Neural cell (in vitro differentiated cells): ENCODE results near the gene PHACTR2. TPM values are rescaled to one million over a fixed set of nuclear protein-coding genes. Genes with fewer than 3 reads are reported as not detected.

Experiments used
- H2AFZ ChIP-seq: fragments of 200-600, 300-800 bp; sonication (generic), shearing (Covaris generic); 2 replicates; pipeline ENCODE4 v1.6.0; 2014; ENCODE audit warnings: low read depth, mild to moderate bottlenecking, antibody characterized with exemption, low read length, moderate library complexity
- H3F3A ChIP-seq: fragments of 200-600 bp; shearing (Covaris generic); 2 replicates; pipeline ENCODE4 v1.6.1; 2016; ENCODE audit warnings: mild to moderate bottlenecking, moderate library complexity, mixed read lengths, antibody characterized with exemption, low read length; ENCODE audit not compliant: insufficient read depth, poor library complexity, severe bottlenecking
- H3K27ac ChIP-seq: fragments of 200-600, 300-800 bp; sonication (generic), shearing (Covaris generic); 2 replicates; pipeline ENCODE4 v1.5.1; 2014; ENCODE audit warnings: mild to moderate bottlenecking, low read length, moderate library complexity
- H3K27me3 ChIP-seq: fragments of 300-800, 200-600 bp; sonication (generic), shearing (Covaris generic); 2 replicates; pipeline ENCODE4 v1.6.0; 2014; ENCODE audit warnings: mild to moderate bottlenecking, low read depth, low read length, moderate library complexity; ENCODE audit not compliant: insufficient read depth
- H3K36me3 ChIP-seq: fragments of 300-800, 200-600 bp; sonication (generic), shearing (Covaris generic); 2 replicates; pipeline ENCODE4 v1.5.1; 2014; ENCODE audit warnings: mild to moderate bottlenecking, antibody characterized with exemption, low read length, moderate library complexity; ENCODE audit not compliant: insufficient read depth
- H3K4me2 ChIP-seq: fragments of 300-800, 200-600 bp; sonication (generic), shearing (Covaris generic); 2 replicates; pipeline ENCODE4 v1.6.0; 2014; ENCODE audit warnings: mild to moderate bottlenecking, low read length
- H3K4me3 ChIP-seq: fragments of 300-800, 200-600 bp; sonication (generic), shearing (Covaris generic); 2 replicates; pipeline ENCODE4 v1.5.1; 2014; ENCODE audit warnings: mild to moderate bottlenecking, low read length, moderate library complexity
- H3K79me2 ChIP-seq: fragments of 200-600 bp; shearing (Covaris generic); replicated peaks from 2 replicates; pipeline ENCODE4 v1.6.0; 2014; ENCODE audit warnings: mild to moderate bottlenecking, low read length, moderate library complexity; ENCODE audit not compliant: insufficient read depth
- H3K9ac ChIP-seq: fragments of 300-800, 200-600 bp; sonication (generic), shearing (Covaris generic); 2 replicates; pipeline ENCODE4 v1.6.1; 2016; ENCODE audit warnings: mild to moderate bottlenecking, low read length, mixed read lengths
- H3K9me2 ChIP-seq: fragments of 200-600 bp; shearing (Covaris generic); 2 replicates; pipeline ENCODE4 v1.6.1; 2016; ENCODE audit warnings: mild to moderate bottlenecking, low read length, mixed read lengths; ENCODE audit not compliant: insufficient read depth
- H3K9me3 ChIP-seq: fragments of 200-600, 300-800 bp; sonication (generic), shearing (Covaris generic); 2 replicates; pipeline ENCODE4 v1.6.1; 2016; ENCODE audit warnings: mild to moderate bottlenecking, mixed run types, low read length, moderate library complexity, mixed read lengths
- H4K20me1 ChIP-seq: fragments of 200-600 bp; shearing (Covaris generic); 2 replicates; pipeline ENCODE4 v1.6.1; 2016; ENCODE audit warnings: mild to moderate bottlenecking, mixed run types; ENCODE audit not compliant: insufficient read depth
- EP300 ChIP-seq: fragments of 450-650 bp; conservative IDR thresholded peaks from 2 replicates; pipeline ENCODE4 v1.6.1; 2014; ENCODE audit warnings: antibody characterized with exemption, mild to moderate bottlenecking, moderate library complexity; ENCODE audit not compliant: poor library complexity, severe bottlenecking
- EZH2 ChIP-seq: fragments of 200-600, 300-800 bp; shearing (Covaris generic), sonication (generic); IDR thresholded peaks from 2 replicates; pipeline ENCODE4 v1.6.1; 2014; ENCODE audit warnings: antibody characterized with exemption, low read length, borderline replicate concordance, mild to moderate bottlenecking; ENCODE audit not compliant: insufficient read depth, poor library complexity, severe bottlenecking
- MXI1 ChIP-seq: fragments of 450-650 bp; conservative IDR thresholded peaks from 2 replicates; pipeline ENCODE4 v1.6.1; 2014; ENCODE audit warnings: antibody characterized with exemption, mild to moderate bottlenecking; ENCODE audit not compliant: poor library complexity, severe bottlenecking
- POLR2AphosphoS5 ChIP-seq: IDR thresholded peaks from 2 replicates; pipeline ENCODE4 v1.6.1; 2012
- RAD21 ChIP-seq: fragments of 450-650 bp; conservative IDR thresholded peaks from 2 replicates; pipeline ENCODE4 v1.6.1; 2014; ENCODE audit warnings: antibody characterized with exemption, mild to moderate bottlenecking, moderate library complexity
- SMC3 ChIP-seq: fragments of 450-650 bp; conservative IDR thresholded peaks from 2 replicates; pipeline ENCODE4 v1.6.1; 2014; ENCODE audit warnings: antibody characterized with exemption, mild to moderate bottlenecking, moderate library complexity; ENCODE audit not compliant: poor library complexity
- TAF1 ChIP-seq: IDR thresholded peaks from 2 replicates; pipeline ENCODE4 v1.6.1; 2012; ENCODE audit warnings: low read depth
- polyA plus RNA-seq: library from polyadenylated mRNA; depleted of rRNA; stranded (reverse); fragments of >200 nt; gene quantifications from 2 replicates; pipeline ENCODE4 v1.2.3, GENCODE V29; 2014
- TF ChIP-seq, protein P1 (sequence below): IDR thresholded peaks from 2 replicates; pipeline ENCODE4 v1.6.1; 2012; ENCODE audit warnings: borderline replicate concordance
- TF ChIP-seq, protein P2 (sequence below): fragments of 450-650 bp; IDR thresholded peaks from 2 replicates; pipeline ENCODE4 v1.5.1; 2014; ENCODE audit warnings: antibody characterized with exemption, mild to moderate bottlenecking, moderate library complexity; ENCODE audit not compliant: poor library complexity, severe bottlenecking

Gene PHACTR2
- polyA plus RNA-seq, 1 donor from 2014 or later = 2.8 TPM

DNA sequence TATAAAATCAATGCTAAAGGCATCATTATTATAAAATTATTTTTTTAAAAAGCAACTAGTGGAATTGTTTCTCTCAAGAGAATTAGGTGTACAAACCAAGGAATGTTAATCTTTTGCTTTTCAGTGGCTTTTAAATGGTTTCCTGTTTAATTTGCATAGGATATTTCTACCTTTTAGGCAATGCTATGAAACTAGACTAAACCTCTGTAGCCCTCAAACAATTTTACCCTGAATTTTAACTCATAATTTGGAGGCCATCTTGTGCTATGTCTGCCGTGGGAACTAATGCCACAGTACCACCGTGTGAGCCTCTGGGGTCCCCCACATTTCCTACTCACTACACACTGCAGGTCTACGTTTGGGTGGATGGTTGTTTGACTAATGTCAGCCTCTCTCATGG is 20.6 kb downstream of the PHACTR2 start:
- Histone ChIP-seq H2AFZ (no peak overlapping the region), H3K9ac (no peak overlapping the region), H3K36me3 (no peaks in the 10 kb centered on the region), H3K4me3 (no peak overlapping the region), H3F3A (no peaks in the 10 kb centered on the region), H3K4me2 (no peak overlapping the region), H3K27ac (no peak overlapping the region), H3K27me3 (no peaks in the 10 kb centered on the region), H3K79me2 (no peaks in the 10 kb centered on the region), H3K9me3 (no peaks in the 10 kb centered on the region), H3K9me2 (no peaks in the 10 kb centered on the region), H4K20me1 (no peaks in the 10 kb centered on the region)
- TF ChIP-seq EZH2 = no peak
- TF ChIP-seq SMC3 = no peak
- no peak for TF ChIP-seq TAF1
- TF ChIP-seq, protein P1, sequence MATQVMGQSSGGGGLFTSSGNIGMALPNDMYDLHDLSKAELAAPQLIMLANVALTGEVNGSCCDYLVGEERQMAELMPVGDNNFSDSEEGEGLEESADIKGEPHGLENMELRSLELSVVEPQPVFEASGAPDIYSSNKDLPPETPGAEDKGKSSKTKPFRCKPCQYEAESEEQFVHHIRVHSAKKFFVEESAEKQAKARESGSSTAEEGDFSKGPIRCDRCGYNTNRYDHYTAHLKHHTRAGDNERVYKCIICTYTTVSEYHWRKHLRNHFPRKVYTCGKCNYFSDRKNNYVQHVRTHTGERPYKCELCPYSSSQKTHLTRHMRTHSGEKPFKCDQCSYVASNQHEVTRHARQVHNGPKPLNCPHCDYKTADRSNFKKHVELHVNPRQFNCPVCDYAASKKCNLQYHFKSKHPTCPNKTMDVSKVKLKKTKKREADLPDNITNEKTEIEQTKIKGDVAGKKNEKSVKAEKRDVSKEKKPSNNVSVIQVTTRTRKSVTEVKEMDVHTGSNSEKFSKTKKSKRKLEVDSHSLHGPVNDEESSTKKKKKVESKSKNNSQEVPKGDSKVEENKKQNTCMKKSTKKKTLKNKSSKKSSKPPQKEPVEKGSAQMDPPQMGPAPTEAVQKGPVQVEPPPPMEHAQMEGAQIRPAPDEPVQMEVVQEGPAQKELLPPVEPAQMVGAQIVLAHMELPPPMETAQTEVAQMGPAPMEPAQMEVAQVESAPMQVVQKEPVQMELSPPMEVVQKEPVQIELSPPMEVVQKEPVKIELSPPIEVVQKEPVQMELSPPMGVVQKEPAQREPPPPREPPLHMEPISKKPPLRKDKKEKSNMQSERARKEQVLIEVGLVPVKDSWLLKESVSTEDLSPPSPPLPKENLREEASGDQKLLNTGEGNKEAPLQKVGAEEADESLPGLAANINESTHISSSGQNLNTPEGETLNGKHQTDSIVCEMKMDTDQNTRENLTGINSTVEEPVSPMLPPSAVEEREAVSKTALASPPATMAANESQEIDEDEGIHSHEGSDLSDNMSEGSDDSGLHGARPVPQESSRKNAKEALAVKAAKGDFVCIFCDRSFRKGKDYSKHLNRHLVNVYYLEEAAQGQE = no peak
- TF ChIP-seq, protein P2, sequence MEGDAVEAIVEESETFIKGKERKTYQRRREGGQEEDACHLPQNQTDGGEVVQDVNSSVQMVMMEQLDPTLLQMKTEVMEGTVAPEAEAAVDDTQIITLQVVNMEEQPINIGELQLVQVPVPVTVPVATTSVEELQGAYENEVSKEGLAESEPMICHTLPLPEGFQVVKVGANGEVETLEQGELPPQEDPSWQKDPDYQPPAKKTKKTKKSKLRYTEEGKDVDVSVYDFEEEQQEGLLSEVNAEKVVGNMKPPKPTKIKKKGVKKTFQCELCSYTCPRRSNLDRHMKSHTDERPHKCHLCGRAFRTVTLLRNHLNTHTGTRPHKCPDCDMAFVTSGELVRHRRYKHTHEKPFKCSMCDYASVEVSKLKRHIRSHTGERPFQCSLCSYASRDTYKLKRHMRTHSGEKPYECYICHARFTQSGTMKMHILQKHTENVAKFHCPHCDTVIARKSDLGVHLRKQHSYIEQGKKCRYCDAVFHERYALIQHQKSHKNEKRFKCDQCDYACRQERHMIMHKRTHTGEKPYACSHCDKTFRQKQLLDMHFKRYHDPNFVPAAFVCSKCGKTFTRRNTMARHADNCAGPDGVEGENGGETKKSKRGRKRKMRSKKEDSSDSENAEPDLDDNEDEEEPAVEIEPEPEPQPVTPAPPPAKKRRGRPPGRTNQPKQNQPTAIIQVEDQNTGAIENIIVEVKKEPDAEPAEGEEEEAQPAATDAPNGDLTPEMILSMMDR = no peak
- TF ChIP-seq EP300 = no peak
- TF ChIP-seq RAD21 = no peak
- TF ChIP-seq MXI1 = no peak
- TF ChIP-seq POLR2AphosphoS5 = no peak

DNA sequence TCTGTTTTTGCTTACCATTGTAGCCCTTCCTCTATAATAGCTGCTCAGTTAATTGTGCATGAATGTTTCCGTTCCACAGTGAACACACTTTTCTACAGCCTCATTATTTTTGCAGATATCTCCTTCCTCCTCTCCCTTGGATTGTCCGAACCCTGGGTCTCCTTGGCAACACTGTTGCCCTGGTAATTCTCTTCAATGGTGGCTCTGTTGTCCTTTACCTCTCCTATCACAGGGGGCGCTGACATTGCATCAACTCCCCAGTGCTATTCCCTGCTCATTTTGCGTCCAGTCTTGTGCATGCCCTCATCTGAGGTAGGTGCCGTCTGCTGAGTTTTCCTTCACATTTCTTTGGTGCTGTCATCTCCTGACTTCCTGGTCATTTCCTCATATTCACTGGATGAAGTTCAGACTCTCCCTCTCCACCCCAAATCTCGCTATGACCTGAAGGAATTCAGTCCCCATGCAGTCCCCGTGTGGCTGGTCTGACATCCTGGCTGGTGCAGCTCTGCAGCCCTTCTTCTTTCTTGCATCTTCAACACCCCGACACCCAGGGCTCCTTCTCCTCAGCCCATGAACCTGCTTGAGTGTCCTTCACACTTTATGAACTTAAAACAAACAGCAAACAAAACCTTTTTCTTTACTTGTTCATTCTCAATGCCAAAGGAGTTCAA is 21.1 kb downstream of the PHACTR2 start:
- Histone ChIP-seq H2AFZ (no peak overlapping the region), H3K36me3 (no peaks in the 10 kb centered on the region), H3K4me3 (no peak overlapping the region), H3K9ac (no peak overlapping the region), H3K79me2 (no peaks in the 10 kb centered on the region), H3K9me3 (no peaks in the 10 kb centered on the region), H4K20me1 (no peaks in the 10 kb centered on the region), H3F3A (no peaks in the 10 kb centered on the region), H3K27ac (no peak overlapping the region), H3K27me3 (no peaks in the 10 kb centered on the region), H3K9me2 (no peaks in the 10 kb centered on the region), H3K4me2 (no peak overlapping the region)
- no peak for TF ChIP-seq POLR2AphosphoS5
- TF ChIP-seq, protein P2 = no peak
- TF ChIP-seq, protein P1 = no peak
- TF ChIP-seq MXI1 = no peak
- TF ChIP-seq RAD21 = no peak
- no peak for TF ChIP-seq EZH2
- no peak for TF ChIP-seq TAF1
- TF ChIP-seq EP300 = no peak
- no peak for TF ChIP-seq SMC3
